Epithelial cell of esophagus (primary cell): ENCODE results near the gene WNK2.

Experiments
- DNase-seq: peaks from one replicate; pipeline ENCODE4 v3.0.0; 2010; ENCODE audit warnings: low read depth
- H3K4me3 ChIP-seq: 2 replicates; pipeline ENCODE4 v1.5.1; 2011; ENCODE audit warnings: mild to moderate bottlenecking, low read length, control low read depth
- TF ChIP-seq, protein P1 (sequence below): IDR thresholded peaks from 2 replicates; pipeline ENCODE4 v1.5.1; 2011; ENCODE audit warnings: low read depth, mild to moderate bottlenecking, low read length, control low read depth, inconsistent platforms; ENCODE audit not compliant: insufficient read depth; ENCODE audit errors: missing control alignments

The WNK2 gene

GRCh38 chr9:93187047-93187446 is 3.1 kb downstream of the WNK2 start:
- TF ChIP-seq, protein P1, sequence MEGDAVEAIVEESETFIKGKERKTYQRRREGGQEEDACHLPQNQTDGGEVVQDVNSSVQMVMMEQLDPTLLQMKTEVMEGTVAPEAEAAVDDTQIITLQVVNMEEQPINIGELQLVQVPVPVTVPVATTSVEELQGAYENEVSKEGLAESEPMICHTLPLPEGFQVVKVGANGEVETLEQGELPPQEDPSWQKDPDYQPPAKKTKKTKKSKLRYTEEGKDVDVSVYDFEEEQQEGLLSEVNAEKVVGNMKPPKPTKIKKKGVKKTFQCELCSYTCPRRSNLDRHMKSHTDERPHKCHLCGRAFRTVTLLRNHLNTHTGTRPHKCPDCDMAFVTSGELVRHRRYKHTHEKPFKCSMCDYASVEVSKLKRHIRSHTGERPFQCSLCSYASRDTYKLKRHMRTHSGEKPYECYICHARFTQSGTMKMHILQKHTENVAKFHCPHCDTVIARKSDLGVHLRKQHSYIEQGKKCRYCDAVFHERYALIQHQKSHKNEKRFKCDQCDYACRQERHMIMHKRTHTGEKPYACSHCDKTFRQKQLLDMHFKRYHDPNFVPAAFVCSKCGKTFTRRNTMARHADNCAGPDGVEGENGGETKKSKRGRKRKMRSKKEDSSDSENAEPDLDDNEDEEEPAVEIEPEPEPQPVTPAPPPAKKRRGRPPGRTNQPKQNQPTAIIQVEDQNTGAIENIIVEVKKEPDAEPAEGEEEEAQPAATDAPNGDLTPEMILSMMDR, result no peak
- no peak overlapping the region for H3K4me3 ChIP-seq
- DNase-seq, result no peak

DNA sequence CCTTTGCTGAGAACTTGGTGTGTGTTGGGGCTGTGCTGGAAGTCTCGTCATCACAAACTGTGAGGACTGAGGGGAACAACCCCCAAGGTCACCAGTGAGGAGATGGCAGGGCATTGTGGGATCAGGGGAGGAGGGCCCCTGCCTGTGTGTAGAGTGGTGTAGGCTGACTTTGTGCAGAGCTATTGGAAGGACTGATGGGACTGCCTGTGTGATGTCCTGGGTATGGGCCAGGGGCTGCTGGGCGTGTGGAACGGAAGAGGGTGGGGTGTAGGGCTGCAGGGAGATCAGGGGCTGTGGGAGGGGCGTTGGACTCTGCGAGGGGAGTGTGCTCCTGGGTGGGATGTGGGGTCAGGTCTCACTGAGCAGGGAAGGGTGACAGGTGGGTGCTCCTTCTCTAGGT is 3.6 kb downstream of the WNK2 start:
- TF ChIP-seq, protein P1, result no peak
- DNase-seq, result no peak
- H3K4me3 ChIP-seq, result no peak overlapping the region

- no peak overlapping the region for H3K4me3 ChIP-seq
- DNase-seq, result no peak
- TF ChIP-seq, protein P1, result no peak
Observed at GRCh38 chr9:93188426-93189368, 4.8 kb downstream of the WNK2 start.

- no peak for DNase-seq
- H3K4me3 ChIP-seq, result no peak overlapping the region
- TF ChIP-seq, protein P1, result no peak
Observed at GRCh38 chr9:93189369-93190132, 5.6 kb downstream of the WNK2 start.

GRCh38 chr9:93190133-93190525 is 6.2 kb downstream of the WNK2 start:
- TF ChIP-seq, protein P1, result no peak
- H3K4me3 ChIP-seq, result no peak overlapping the region

GRCh38 chr9:93190656-93191353 is 6.9 kb downstream of the WNK2 start:
- no peak for DNase-seq
- TF ChIP-seq, protein P1, result no peak
- H3K4me3 ChIP-seq, result no peak overlapping the region

More at GRCh38 chr9:93190133-93190525, 6.2 kb downstream of the WNK2 start:
- no peak for DNase-seq
